Mesodermal cell (in vitro differentiated cells): ENCODE data around the gene WNK1.
"Not testable (repeated sequence)": the region's sequence is repeated elsewhere in the genome, so short reads cannot be mapped to it uniquely, and the experiment has no call there.

ENCODE experiments used
- H3K27ac ChIP-seq: 2 replicates; pipeline ENCODE4 v1.7.0; 2013; ENCODE audit warnings: mild to moderate bottlenecking, low read depth, low read length, moderate library complexity; ENCODE audit not compliant: severe bottlenecking
- H3K36me3 ChIP-seq: 2 replicates; pipeline ENCODE4 v1.7.1; 2013; ENCODE audit warnings: mild to moderate bottlenecking, low read length, moderate library complexity; ENCODE audit not compliant: control insufficient read depth, insufficient read depth
- H3K4me1 ChIP-seq: one replicate; pipeline ENCODE4 v1.7.1; 2013; ENCODE audit warnings: mild to moderate bottlenecking, low read length; ENCODE audit not compliant: insufficient read depth, control insufficient read depth, poor library complexity, severe bottlenecking
- H3K4me3 ChIP-seq: 2 replicates; pipeline ENCODE4 v1.7.0; 2013; ENCODE audit warnings: low read length, control low read depth, mild to moderate bottlenecking; ENCODE audit not compliant: insufficient read depth, poor library complexity, severe bottlenecking; ENCODE audit errors: extremely low read depth
- H3K9me3 ChIP-seq: 2 replicates; pipeline ENCODE4 v1.7.1; 2013; ENCODE audit warnings: mild to moderate bottlenecking, low read length, moderate library complexity; ENCODE audit not compliant: control insufficient read depth
- WGBS, 2 experiments: methylation state at CpG; one replicate each; pipeline ENCODE4 v1.1.5; 2013; ENCODE audit warnings: missing lambda C conversion rate in 2 of 2; ENCODE audit not compliant: insufficient coverage in 2 of 2; 5-methylcytosine and 5-hydroxymethylcytosine counted together

WNK1 gene

GRCh38 chr12:761256-761655 is 8.9 kb downstream of the WNK1 start:
- Histone ChIP-seq H3K4me1 (no peaks in the 10 kb centered on the region), H3K4me3 (no peak overlapping the region), H3K27ac (no peak overlapping the region), H3K36me3 (peaks cover 48% of the 10 kb centered on the region), H3K9me3 (no peaks in the 10 kb centered on the region)
- WGBS, 2 experiments = no CpG with 5 or more reads among the region's 1 CpG

DNA sequence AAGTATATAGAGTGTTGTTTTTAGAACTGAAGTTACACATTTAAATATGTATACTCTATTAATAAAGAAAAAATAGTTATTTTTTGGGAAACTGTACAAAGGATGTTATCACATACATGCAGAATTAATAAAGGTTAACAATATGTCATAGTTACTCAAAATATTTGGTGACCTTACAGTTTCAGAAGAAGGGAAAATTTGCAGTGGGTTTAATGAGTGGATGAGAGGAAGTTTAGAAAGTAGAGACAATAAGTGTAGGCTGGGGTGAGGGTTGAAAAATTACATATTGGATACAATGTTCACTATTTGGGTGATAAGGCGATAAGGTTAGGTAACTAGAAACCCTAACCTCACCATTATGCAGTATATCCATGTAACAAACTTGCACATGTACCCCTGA is 13.5 kb downstream of the WNK1 start:
- no peak overlapping the region for H3K4me3 ChIP-seq

DNA sequence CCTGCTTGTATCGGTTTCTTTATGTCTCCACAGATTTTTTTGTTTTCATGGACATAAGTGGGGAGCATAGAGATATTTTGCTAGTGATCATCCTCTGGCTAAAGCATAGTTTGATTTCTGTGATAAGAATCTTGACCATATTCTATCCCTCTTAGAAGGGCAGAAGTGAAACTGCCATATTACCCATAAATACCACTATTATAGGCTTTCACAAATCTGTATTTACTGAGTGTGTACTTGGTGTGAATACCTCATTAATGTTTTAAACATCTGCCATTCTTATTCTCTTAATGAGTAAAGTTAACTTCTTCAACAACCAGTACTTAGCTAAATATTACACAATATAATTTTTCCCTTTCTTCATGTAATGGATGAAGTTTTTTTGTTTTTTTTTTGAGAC is 16.1 kb downstream of the WNK1 start:
- no peak overlapping the region for H3K4me3 ChIP-seq
- H3K9me3 ChIP-seq = no peaks in the 10 kb centered on the region
- no CpG with 5 or more reads among the region's 1 CpG for WGBS, 2 experiments
- H3K4me1 ChIP-seq = peaks cover under 1% of the 10 kb centered on the region
- H3K36me3 ChIP-seq = peaks cover 24% of the 10 kb centered on the region
- H3K27ac ChIP-seq = no peak overlapping the region

More for the DNA sequence above, 13.5 kb downstream of the WNK1 start:
- Histone ChIP-seq H3K4me1 (no peaks in the 10 kb centered on the region), H3K9me3 (no peaks in the 10 kb centered on the region), H3K36me3 (peaks cover 39% of the 10 kb centered on the region), H3K27ac (no peak overlapping the region)
- WGBS, 2 experiments = no CpG with 5 or more reads among the region's 1 CpG

DNA sequence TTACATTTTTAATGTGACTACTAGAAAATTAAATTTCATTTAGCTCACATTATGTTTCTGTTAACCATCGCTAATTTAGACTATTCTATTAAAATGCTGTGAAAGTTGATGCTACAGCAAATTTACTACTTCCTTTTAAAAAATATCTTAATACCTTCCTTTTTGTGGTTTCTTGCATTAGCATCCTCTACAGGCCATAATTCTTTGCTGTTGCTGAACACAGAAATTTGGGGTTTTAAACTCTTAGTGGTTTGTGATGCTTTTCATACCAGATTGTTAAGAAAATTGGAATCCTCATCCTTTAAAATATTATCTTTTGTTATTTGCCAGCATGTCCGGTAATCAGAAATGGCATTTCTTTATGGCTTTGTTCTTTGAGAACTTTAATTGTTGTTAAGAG is 18.1 kb downstream of the WNK1 start:
- Histone ChIP-seq H3K9me3 (no peaks in the 10 kb centered on the region), H3K36me3 (peaks cover 7% of the 10 kb centered on the region), H3K4me1 (peaks cover 2% of the 10 kb centered on the region), H3K4me3 (no peak overlapping the region), H3K27ac (no peak overlapping the region)
- no CpG with 5 or more reads among the region's 2 CpGs for WGBS, 2 experiments

GRCh38 chr12:772056-772697 is 19.8 kb downstream of the WNK1 start:
- Histone ChIP-seq H3K4me3 (no peak overlapping the region), H3K9me3 (no peaks in the 10 kb centered on the region), H3K4me1 (peaks cover 2% of the 10 kb centered on the region), H3K36me3 (peaks cover 6% of the 10 kb centered on the region), H3K27ac (no peak overlapping the region)
- WGBS, 2 experiments = no CpG with 5 or more reads among the region's 5 CpGs

- H3K36me3 ChIP-seq = no peaks in the 10 kb centered on the region
- no peak overlapping the region for H3K4me3 ChIP-seq
- H3K4me1 ChIP-seq = peaks cover 8% of the 10 kb centered on the region
- WGBS, 2 experiments = no CpG with 5 or more reads among the region's 3 CpGs
- peak overlapping the region; percentile 83 for H3K27ac ChIP-seq
- H3K9me3 ChIP-seq = no peaks in the 10 kb centered on the region
Observed at GRCh38 chr12:774051-774614, 21.8 kb downstream of the WNK1 start.

DNA sequence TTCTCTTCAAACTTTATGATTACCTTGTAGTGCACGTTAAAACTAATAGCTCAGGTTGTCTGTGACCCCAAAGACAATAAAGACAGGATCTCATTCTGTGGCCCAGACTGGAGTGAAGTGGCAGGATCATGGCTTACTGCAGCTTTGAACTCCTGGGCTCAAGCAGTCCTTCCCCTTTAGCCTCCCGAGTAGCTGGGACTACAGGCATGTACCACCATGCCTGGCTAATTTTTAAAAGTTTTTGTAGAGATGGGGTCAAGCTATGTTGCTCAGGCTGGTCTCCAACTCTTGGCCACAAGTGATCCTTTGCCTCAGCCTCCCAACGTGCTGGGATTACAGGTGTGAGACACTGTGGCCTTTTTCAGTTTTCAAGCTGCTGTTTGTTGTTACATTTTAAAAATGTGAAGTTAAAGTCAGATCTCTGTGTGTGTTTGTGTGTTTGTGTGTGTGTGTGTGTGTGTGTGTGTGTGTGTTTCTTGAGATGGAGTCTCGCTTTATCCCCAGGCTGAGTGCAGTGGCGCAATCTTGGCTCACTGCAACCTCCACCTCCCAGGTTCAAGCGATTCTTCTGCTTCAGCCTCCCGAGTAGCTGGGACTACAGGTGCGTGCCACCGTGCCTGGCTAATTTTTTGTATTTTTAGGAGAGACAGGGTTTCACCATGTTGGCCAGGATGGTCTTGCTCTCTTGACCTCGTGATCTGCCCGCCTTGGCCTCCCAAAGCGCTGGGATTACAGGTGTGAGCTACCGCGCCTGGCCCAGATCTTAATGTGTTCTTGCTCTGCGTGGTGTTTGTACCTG is 23.8 kb downstream of the WNK1 start:
- H3K36me3 ChIP-seq, H3K9me3 ChIP-seq, H3K4me3 ChIP-seq, H3K27ac ChIP-seq: not testable (repeated sequence)
- peaks cover 18% of the 10 kb centered on the region for H3K4me1 ChIP-seq
- WGBS, 2 experiments = 92 to 98% methylated on average over 12 to 13 of the region's 15 CpGs

DNA sequence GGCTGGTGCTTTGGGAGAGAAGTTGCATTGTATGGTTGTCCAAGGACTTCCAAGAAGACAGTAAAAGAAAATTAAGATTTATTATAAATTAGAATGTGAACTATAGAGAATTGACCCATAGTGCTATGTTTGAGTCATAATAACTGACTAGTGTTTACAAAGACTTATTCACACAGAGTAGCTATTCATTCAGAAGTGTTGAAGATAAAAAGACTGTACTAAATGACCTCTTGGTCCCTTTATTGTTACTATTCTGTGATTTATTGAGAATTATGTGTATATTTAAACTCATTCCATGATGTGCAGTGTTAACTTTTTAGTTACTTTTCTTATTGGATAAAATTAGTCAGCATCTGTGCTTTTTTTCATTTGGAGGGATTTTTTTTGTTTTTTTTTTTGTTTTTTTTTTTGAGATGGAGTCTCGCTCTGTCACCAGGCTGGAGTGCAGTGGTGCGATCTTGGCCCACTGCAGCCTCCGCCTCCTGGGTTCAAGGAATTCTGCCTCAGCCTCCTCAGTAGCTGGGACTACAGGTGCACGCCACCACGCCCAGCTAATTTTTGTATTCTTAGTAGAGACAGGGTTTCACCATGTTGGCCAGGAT is 24.5 kb downstream of the WNK1 start:
- H3K4me1 ChIP-seq = peaks cover 18% of the 10 kb centered on the region
- H3K4me3 ChIP-seq, H3K36me3 ChIP-seq, H3K9me3 ChIP-seq, H3K27ac ChIP-seq: not testable (repeated sequence)
- 85 to 90% methylated on average over 2 to 5 of the region's 5 CpGs for WGBS, 2 experiments

DNA sequence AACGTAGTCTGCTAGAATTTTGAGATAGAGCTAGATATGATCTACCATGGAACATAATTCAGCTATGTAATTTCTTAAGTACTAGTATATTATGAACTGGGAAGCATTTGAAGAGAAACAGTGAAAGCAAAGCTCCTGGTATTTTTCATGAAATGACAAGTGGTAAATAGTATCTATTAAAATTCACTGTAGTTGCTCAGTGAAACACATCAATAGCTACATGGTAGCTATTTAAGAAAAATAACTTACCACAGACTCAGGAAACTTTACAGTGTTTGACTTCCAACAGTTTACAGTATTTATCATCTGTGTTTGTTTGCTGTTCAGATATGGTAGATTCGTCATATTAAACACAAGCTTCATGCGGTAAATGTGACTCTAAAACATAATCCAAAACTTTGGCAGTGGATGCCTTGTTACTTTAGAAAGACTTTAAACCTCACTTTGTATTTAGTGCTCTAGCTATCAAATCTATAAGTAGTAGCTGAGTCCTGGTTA is 25.2 kb downstream of the WNK1 start:
- Histone ChIP-seq H3K9me3 (no peaks in the 10 kb centered on the region), H3K4me1 (peaks cover 18% of the 10 kb centered on the region), H3K36me3 (no peaks in the 10 kb centered on the region), H3K4me3 (no peak overlapping the region), H3K27ac (no peak overlapping the region)
- 100% methylated on average over 2 of the region's 3 CpGs; no CpG with 5 or more reads in 1 of the 2 experiments for WGBS, 2 experiments

DNA sequence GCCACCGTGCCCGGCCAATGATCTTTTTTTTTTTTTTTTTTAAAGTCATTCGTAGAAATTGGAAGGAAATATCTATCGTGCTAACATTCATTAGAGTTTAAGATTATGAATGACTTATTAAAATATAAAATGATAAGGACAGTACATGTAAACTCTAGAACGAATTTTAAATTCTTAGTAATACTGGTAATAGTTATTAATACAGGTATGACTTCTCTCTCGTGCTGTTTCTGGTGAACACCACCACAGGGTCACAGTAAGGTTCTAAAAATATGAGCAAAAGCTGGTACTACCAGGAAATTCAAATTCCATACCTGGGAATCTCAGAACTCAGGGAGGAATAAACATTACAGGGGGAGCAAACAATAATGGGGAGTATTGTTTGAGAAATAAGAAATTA is 26.2 kb downstream of the WNK1 start:
- H3K36me3 ChIP-seq = no peaks in the 10 kb centered on the region
- peaks cover 16% of the 10 kb centered on the region for H3K4me1 ChIP-seq
- WGBS, 2 experiments = 100% methylated on average over 1 of the region's 6 CpGs; no CpG with 5 or more reads in 1 of the 2 experiments
- H3K4me3 ChIP-seq = no peak overlapping the region
- no peak overlapping the region for H3K27ac ChIP-seq
- no peaks in the 10 kb centered on the region for H3K9me3 ChIP-seq
